HT1080 (cell line): Measurements from ENCODE around the gene OBSL1. TPM values are rescaled to one million over a fixed set of nuclear protein-coding genes. Genes with fewer than 3 reads are reported as not detected.

Source experiments
- DNase-seq: peaks from one replicate; pipeline ENCODE4 v3.0.0-alpha.2; 2015; ENCODE audit warnings: low read depth
- polyA plus RNA-seq, 2 experiments: library from polyadenylated mRNA; depleted of rRNA; stranded (reverse); fragments of >200 nt; gene quantifications; 2 replicates each; pipeline ENCODE4 v1.2.3, GENCODE V29; 2015
- total RNA-seq: library from RNA; depleted of rRNA; stranded (reverse); fragments of >200 nt; shearing (Covaris generic); gene quantifications from 2 replicates; pipeline ENCODE4 v1.2.3, GENCODE V29; 2014; rRNA removed

The OBSL1 gene
- total RNA-seq = 71.0 and 80.8 TPM in 2 replicates
- 49.2 and 49.6 TPM in 2 replicates for polyA plus RNA-seq (2015; cell fraction: cytosol; rRNA removed)
- polyA plus RNA-seq (2015; cell fraction: nucleus; rRNA removed) = 158 and 169 TPM in 2 replicates

DNA sequence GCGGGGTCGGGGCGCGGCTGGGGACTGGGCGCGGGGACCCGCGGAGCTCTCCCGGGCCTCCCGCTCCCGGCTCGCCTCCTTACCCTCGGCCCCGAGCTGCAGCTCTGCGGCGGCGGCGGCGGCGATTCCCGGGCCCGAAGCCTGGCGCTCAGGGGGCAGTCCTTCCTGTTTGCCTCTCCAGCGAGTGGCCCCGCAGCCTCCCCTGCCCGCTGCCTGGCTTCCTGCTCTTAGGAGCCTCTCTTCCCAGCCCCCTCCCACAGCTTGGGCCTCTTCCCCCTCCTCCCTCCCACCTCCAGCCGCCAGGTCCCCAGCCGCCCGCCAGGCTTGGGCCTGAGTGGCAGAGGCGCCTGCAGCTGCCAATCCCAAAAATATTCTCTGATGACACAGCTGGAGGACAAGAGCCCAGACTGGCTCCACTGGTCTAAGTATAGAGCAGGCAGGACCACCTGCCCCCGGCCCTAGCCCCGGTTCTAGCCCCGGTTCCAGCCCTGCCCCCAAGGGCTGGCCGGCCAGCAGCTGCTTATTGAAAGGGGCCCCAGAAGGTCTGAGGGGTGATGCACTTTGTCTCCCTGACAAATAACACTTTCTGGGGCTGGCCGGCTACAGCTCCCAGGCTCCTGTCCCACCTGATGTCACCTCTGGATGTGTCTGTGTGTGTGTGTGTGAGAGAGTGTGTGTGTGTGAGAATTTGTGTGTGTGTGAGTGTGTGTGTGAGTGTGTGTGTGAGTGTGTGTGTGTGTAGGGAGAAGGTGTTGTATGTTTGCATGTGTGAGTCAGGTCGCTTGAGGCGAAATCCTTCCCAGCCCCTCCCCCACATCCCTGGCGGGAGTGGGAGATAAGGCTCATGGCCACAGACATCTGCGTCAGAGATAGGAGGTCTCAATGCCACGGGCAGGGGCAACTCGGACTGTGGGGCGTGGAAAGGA, at the start of gene OBSL1:
OBSL1 (minus strand) TSS at position 229 of the 926 bp plus-strand sequence. CDS start 307 bp downstream, outside the sequence.
- DNase-seq = peak; percentile 66

DNA sequence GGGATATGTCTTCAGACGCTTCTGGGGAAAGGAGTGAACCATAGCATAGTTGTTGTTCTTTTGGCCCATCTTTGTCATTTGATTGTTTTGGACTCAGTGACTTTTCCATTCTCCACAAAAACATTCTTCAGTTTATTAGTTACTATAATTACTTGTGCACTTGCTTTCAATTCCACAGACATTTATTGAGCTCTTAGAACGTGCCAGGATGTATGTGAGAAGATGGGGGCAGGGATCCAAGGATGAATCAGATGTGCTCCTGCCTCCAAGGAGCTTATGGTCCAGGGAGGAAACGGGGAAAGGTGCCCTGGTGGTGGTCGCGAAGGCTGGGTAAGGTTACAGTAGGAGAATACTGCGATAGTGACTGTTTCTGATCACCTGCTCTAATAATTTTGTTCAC, 49.2 kb upstream of the OBSL1 start:
- no peak for DNase-seq

DNA sequence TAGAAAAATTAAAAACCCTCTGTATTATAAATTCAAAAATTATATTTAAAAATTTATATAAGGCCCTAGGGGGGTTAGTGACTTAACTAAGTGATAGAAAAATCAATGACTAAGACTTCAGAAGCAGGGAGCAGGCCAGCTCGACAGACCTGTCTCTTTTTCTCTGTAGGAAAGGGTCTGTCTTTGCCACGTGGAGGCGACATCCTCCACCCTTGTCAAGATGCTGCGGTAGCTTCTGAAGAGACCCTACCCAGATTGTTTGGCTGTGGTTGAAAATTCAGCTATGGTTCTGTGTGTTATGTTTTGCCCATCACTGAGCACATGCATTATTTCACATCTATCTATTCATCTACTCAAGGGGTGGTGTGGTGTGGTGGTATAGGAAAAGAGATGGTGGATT, 47.9 kb upstream of the OBSL1 start:
- no peak for DNase-seq

- no peak for DNase-seq
Measured at GRCh38 chr2:219618733-219619122, 47.4 kb upstream of the OBSL1 start.

GRCh38 chr2:219616550-219616949, 45.2 kb upstream of the OBSL1 start:
- no peak for DNase-seq

DNA sequence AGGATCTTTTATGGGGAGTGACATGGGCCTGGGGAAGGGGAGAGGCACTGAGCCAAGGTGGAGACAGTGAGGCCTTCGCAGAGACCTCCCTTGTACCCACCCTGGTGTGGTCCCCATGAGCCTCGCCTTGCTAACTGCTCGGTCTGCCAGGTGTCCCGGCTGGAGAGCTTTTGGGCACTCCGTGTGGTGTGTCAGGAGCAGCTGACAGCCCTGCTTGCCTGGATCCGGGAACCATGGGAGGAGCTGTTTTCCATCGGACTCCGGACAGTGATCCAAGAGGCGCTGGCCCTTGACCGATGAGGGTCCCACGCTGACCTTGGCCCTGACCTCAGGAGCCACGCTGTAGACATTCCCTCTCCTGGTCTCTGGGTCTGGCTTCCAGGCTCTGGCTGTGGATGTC, 44.6 kb upstream of the OBSL1 start:
- no peak for DNase-seq

DNA sequence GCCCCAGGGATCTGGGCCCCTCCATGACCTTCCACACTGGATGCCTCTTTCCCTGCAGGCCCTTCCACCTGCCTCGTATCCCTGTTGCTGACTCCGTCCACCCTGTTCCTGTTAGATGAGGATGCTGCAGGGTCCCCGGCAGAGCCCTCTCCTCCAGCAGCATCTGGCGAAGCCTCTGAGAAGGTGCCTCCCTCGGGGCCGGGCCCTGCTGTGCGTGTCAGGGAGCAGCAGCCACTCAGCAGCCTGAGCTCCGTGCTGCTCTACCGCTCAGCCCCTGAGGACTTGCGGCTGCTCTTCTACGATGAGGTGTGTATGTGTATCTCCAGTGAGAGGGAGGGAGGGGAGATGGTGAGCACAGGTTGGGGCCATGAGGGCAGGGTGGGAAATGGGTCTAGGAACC, 43.7 kb upstream of the OBSL1 start:
- DNase-seq = no peak

DNA sequence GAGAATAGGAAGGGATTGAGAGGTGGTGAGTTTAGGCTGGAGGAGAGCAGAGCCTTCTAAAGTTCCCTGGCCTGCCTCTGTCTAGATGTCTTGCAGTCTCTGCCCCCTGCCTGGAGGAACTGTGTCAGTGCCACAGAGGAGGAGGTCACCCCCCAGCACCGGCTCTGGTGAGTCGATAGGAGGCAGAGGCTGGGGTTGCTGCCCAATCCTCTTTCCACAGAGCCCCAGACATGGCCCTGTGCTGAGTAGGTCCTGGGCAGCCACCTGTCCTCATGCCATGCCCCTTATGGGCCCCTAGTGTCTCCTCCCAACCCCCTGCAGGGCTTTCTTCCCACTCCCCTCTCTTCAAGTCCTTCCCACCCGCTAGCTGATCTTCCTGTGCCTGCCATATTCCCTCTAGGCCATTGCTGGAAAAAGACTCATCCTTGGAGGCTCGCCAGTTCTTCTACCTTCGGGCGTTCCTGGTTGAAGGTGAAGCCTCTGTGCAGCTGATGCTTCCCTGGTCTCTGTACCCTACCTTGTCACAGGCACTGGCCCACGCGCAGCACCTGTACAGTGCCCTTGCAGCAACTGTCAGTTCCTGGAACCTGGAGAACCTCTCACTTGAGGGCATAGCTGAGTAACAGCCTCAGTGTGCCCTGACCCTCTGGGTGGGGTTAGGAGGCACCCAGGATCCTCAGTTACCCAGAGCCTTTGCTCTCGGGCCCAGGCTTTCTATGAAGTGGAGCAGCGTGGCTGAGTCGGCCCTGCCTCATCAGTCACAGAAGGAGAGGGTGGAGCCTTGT, 42.9 kb upstream of the OBSL1 start:
- no peak for DNase-seq

- DNase-seq = no peak
Measured at GRCh38 chr2:219613461-219614070, 42.2 kb upstream of the OBSL1 start.

- no peak for DNase-seq
Measured at GRCh38 chr2:219612577-219613286, 41.4 kb upstream of the OBSL1 start.

DNA sequence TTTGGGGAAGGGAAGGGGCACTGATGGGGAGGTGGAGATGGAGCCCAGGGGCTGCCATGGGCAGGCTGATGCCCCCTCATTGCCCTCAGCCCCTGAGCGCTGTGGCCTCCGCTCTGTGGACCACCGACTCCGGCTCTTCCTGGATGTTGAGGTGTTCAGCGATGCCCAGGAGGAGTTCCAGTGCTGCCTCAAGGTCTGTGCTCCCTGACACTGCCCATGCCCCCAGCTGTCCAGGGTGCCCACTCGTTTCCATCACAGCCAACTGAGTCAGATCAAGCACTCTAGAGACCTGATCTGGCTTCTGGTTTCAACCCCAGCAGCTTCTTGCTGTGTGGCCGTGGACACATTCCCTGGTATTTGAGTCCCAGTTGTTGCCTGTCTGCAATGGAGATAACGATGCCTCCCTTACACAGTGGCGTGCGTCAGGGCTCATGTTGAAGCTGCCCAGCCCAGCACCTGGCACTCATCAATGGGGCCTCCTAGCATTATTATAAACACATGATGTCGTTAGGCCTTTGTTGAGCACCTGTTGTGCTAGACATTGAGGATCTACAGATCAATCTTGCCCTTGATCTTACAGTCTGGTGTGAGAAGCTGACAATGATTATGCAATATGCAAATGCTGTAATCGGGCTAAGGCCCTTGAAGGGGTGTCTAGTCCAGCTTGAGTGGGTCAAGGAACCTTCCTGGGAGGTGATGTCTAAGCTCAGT, 40.7 kb upstream of the OBSL1 start:
- no peak for DNase-seq

GRCh38 chr2:219611306-219611705, 40.0 kb upstream of the OBSL1 start:
- DNase-seq = no peak

GRCh38 chr2:219609149-219609750, 37.9 kb upstream of the OBSL1 start:
- DNase-seq = no peak

DNA sequence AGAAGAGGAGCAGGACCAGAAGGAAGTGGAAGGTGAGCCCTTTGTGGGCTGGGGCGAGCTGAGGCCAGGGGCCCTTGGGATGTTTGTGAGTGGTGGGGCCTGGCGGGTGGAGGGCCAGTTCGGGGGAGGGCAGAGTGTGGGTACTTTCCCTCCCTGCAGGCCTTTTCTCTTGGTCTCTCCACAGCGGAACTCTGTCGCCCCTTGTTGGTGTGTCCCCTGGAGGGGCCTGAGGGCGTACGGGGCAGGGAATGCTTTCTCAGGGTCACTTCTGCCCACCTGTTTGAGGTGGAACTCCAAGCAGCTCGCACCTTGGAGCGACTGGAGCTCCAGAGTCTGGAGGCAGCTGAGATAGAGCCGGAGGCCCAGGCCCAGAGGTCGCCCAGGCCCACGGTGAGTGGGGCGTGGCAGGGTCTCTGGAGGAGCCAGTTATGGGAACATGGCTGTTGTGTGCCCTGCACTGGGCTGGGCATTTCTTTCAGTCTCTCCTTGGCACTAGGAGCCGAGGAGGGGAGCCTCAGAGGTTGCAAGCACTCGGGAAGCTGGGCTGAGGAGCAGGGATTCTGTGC, 37.1 kb upstream of the OBSL1 start:
- no peak for DNase-seq

- DNase-seq = no peak
Measured at GRCh38 chr2:219607931-219608330, 36.6 kb upstream of the OBSL1 start.

DNA sequence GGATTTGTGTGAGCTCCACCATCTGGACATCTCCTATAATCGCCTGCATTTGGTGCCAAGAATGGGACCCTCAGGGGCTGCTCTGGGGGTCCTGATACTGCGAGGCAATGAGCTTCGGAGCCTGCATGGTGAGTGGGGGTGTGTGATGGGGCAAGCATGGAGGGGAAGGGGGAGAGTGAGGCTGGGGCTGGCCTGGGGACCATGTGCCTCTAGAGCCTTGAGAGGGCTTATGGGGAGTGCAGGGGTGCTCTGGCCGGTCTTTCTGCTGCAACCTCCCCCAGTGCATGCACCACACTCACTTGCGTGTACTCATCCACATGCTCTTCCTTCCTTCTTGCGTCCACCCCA, 34.2 kb upstream of the OBSL1 start:
- no peak for DNase-seq

- DNase-seq = no peak
Measured at GRCh38 chr2:219603771-219604170, 32.4 kb upstream of the OBSL1 start.

- DNase-seq = no peak
Measured at GRCh38 chr2:219598308-219599078, 27.2 kb upstream of the OBSL1 start.
